Daoy (cell line): ENCODE data around the gene RAPGEF6. TPM values are rescaled to one million over a fixed set of nuclear protein-coding genes. Genes with fewer than 3 reads are reported as not detected.
A peak's percentile ranks its signal among the peaks of the same experiment; 100 is the strongest.

Experiments used
- DNase-seq: peaks from one replicate; pipeline ENCODE4 v3.0.0-alpha.2; 2015; ENCODE audit warnings: low read depth
- total RNA-seq: library from RNA; depleted of rRNA; stranded (reverse); fragments of >200 nt; shearing (Covaris generic); gene quantifications from 2 replicates; pipeline ENCODE4 v1.2.3, GENCODE V29; 2014

RAPGEF6 gene
- total RNA-seq, 1 experiment from 2014 or later = 18.5 TPM

- DNase-seq = no peak
Measured at GRCh38 chr5:131541762-131542161, 93.3 kb downstream of the RAPGEF6 start.

GRCh38 chr5:131541071-131541470 is 94.0 kb downstream of the RAPGEF6 start:
- no peak for DNase-seq

GRCh38 chr5:131539251-131539650 is 95.8 kb downstream of the RAPGEF6 start:
- DNase-seq = no peak

GRCh38 chr5:131538177-131538593 is 96.8 kb downstream of the RAPGEF6 start:
- DNase-seq = peak; percentile 3

GRCh38 chr5:131536850-131537448 is 98.1 kb downstream of the RAPGEF6 start:
- DNase-seq = no peak

- DNase-seq = peak; percentile 19
Measured at GRCh38 chr5:131536211-131536826, 98.7 kb downstream of the RAPGEF6 start.

GRCh38 chr5:131534974-131535373 is 100.1 kb downstream of the RAPGEF6 start:
- DNase-seq = no peak

GRCh38 chr5:131533836-131534235 is 101.2 kb downstream of the RAPGEF6 start:
- no peak for DNase-seq

- DNase-seq = no peak
Measured at GRCh38 chr5:131532031-131532640, 102.9 kb downstream of the RAPGEF6 start.

GRCh38 chr5:131530706-131531331 is 104.2 kb downstream of the RAPGEF6 start:
- DNase-seq = no peak

- DNase-seq = no peak
Measured at GRCh38 chr5:131528682-131529081, 106.3 kb downstream of the RAPGEF6 start.

- no peak for DNase-seq
Measured at GRCh38 chr5:131525805-131526204, 109.2 kb downstream of the RAPGEF6 start.

GRCh38 chr5:131524431-131524830 is 110.6 kb downstream of the RAPGEF6 start:
- DNase-seq = no peak

GRCh38 chr5:131523500-131524185 is 111.4 kb downstream of the RAPGEF6 start:
- no peak for DNase-seq

- peak; percentile 5 for DNase-seq
Measured at GRCh38 chr5:131521252-131521651, 113.8 kb downstream of the RAPGEF6 start.

- DNase-seq = no peak
Measured at GRCh38 chr5:131515348-131515747, 119.7 kb downstream of the RAPGEF6 start.

GRCh38 chr5:131514316-131515283 is 120.4 kb downstream of the RAPGEF6 start:
- DNase-seq = peak; percentile 20

- no peak for DNase-seq
Measured at GRCh38 chr5:131513780-131514179, 121.2 kb downstream of the RAPGEF6 start.

GRCh38 chr5:131511934-131512333 is 123.1 kb downstream of the RAPGEF6 start:
- DNase-seq = no peak

- no peak for DNase-seq
Measured at GRCh38 chr5:131509801-131510200, 125.2 kb downstream of the RAPGEF6 start.
